Ishikawa (cell line): ENCODE measurements around the gene GDPD5.
A peak's percentile ranks its signal among the peaks of the same experiment; 100 is the strongest.

ENCODE experiments used
- CEBPB ChIP-seq: IDR thresholded peaks from 2 replicates; pipeline ENCODE4 v1.6.1; 2012
- CREB1 ChIP-seq: IDR thresholded peaks from 2 replicates; pipeline ENCODE4 v1.6.1; 2012; ENCODE audit warnings: low read depth
- EGR1 ChIP-seq: IDR thresholded peaks from 2 replicates; pipeline ENCODE4 v1.6.1; 2012
- EP300 ChIP-seq: IDR thresholded peaks from 2 replicates; pipeline ENCODE4 v1.6.1; 2012; ENCODE audit warnings: borderline replicate concordance
- FOXM1 ChIP-seq: IDR thresholded peaks from 2 replicates; pipeline ENCODE4 v1.6.1; 2012; ENCODE audit warnings: low read depth, borderline replicate concordance
- NFIC ChIP-seq: IDR thresholded peaks from 2 replicates; pipeline ENCODE4 v1.6.1; 2012
- RAD21 ChIP-seq: IDR thresholded peaks from 2 replicates; pipeline ENCODE4 v1.6.1; 2012; ENCODE audit warnings: low read depth
- TAF1 ChIP-seq: IDR thresholded peaks from 2 replicates; pipeline ENCODE4 v1.6.1; 2012; ENCODE audit warnings: low read depth, mild to moderate bottlenecking
- TCF12 ChIP-seq: IDR thresholded peaks from 2 replicates; pipeline ENCODE4 v1.6.1; 2012; ENCODE audit warnings: low read depth
- TEAD4 ChIP-seq: IDR thresholded peaks from 2 replicates; pipeline ENCODE4 v1.6.1; 2012
- YY1 ChIP-seq: IDR thresholded peaks from 2 replicates; pipeline ENCODE4 v1.6.1; 2012; ENCODE audit warnings: low read depth
- ZBTB7A ChIP-seq: IDR thresholded peaks from 2 replicates; pipeline ENCODE4 v1.6.1; 2012; ENCODE audit warnings: low read depth
- TF ChIP-seq, protein P1 (sequence below): IDR thresholded peaks from 2 replicates; pipeline ENCODE4 v1.6.1; 2012
- TF ChIP-seq, protein P2 (sequence below): IDR thresholded peaks from 2 replicates; pipeline ENCODE4 v1.6.1; 2012; ENCODE audit warnings: low read depth, mild to moderate bottlenecking
- TF ChIP-seq, protein P3 (sequence below): IDR thresholded peaks from 2 replicates; pipeline ENCODE4 v1.6.1; 2012

Gene GDPD5

DNA sequence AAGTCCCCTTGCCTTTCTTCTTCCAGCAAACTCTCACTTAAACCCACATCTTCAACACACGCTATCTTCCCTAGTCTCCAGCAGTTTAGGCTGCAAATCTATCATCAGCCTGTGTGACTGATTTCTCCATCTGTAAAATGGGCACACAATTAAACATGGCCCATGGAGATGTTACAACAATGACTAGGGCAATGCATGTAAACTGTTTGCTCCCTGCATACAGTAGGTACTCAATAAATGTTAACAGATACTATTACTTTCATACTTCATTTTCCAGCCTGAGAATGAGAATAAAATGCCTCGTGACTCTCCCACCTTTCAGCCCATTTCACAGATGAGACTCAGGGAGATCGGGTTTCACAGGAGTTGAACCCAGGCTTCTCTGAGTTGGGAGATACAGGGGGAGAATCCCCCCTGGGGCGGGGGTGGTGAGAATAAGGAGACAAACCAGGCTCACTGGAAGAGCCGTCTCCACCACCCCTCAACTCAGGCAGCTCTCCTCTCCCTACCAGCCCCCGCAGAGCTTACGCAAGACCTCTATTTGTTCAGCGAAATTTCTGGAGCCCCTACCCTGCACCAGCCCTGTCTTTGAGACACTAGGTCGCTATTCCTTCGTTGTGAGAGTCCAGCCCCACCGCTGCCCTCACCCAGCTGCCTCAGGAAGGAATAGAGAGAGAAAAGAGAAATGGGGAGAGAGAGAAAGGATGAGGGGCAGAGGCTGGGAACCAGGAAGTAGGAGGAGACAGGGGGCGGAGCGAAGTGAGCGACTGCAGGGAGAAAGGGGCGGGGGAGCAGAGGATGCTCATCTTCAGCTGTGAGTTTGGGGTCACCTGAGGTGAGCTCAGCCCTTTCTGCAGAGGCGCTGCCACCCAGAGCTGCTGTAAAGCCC lies 50.6 kb downstream of the GDPD5 start:
- TF ChIP-seq CEBPB (peak; percentile 83), NFIC (no peak)

DNA sequence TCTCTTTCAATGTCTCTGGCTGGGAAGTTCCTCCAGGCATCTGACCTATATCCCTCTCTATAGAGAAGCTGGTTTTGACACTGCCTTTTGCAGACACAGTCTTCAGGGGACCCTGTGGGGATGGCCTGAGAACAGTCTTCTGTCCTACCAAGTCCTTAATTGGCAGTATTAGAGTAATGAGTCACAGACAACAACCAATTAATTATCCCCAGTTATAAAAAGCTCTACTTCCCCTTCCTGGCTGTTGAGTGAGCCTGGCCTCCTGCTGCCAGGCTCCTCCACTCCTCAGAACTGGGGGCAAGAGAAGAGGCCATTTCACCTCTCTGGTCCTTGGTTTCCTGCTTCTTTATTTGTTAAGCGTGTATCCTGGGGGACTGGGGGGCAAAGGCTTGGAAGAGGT lies 51.5 kb downstream of the GDPD5 start:
- TF ChIP-seq, protein P1, sequence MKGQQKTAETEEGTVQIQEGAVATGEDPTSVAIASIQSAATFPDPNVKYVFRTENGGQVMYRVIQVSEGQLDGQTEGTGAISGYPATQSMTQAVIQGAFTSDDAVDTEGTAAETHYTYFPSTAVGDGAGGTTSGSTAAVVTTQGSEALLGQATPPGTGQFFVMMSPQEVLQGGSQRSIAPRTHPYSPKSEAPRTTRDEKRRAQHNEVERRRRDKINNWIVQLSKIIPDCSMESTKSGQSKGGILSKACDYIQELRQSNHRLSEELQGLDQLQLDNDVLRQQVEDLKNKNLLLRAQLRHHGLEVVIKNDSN: no peak
- TF ChIP-seq, protein P2, sequence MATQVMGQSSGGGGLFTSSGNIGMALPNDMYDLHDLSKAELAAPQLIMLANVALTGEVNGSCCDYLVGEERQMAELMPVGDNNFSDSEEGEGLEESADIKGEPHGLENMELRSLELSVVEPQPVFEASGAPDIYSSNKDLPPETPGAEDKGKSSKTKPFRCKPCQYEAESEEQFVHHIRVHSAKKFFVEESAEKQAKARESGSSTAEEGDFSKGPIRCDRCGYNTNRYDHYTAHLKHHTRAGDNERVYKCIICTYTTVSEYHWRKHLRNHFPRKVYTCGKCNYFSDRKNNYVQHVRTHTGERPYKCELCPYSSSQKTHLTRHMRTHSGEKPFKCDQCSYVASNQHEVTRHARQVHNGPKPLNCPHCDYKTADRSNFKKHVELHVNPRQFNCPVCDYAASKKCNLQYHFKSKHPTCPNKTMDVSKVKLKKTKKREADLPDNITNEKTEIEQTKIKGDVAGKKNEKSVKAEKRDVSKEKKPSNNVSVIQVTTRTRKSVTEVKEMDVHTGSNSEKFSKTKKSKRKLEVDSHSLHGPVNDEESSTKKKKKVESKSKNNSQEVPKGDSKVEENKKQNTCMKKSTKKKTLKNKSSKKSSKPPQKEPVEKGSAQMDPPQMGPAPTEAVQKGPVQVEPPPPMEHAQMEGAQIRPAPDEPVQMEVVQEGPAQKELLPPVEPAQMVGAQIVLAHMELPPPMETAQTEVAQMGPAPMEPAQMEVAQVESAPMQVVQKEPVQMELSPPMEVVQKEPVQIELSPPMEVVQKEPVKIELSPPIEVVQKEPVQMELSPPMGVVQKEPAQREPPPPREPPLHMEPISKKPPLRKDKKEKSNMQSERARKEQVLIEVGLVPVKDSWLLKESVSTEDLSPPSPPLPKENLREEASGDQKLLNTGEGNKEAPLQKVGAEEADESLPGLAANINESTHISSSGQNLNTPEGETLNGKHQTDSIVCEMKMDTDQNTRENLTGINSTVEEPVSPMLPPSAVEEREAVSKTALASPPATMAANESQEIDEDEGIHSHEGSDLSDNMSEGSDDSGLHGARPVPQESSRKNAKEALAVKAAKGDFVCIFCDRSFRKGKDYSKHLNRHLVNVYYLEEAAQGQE: no peak
- TF ChIP-seq TEAD4 (no peak), EP300 (no peak)

DNA sequence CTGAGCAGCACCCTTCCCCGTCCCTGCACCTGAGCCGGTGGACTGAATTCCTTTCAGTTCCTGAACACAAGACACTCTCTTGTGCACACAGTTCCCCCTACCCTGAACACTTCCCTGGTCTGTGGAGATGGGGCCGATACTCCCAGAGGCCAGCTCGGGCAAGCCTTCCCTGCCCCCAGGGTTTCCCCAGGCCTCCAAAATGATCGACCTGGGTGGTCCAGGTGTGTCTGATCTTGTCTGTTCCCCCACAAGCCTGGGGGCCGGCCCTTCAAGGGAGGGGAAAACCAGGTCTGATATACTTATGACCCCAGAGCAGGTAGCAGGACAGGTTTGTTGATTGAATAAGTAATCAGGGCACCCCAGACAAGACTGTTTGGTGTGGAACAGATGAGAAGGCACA lies 52.1 kb downstream of the GDPD5 start:
- TF ChIP-seq EGR1 (no peak), YY1 (no peak), NFIC (no peak), TEAD4 (no peak), FOXM1 (no peak), TCF12 (no peak), EP300 (no peak), CEBPB (no peak), ZBTB7A (no peak), CREB1 (no peak), RAD21 (no peak), TAF1 (no peak)
- TF ChIP-seq, protein P1: no peak
- TF ChIP-seq, protein P2: no peak
- TF ChIP-seq, protein P3, sequence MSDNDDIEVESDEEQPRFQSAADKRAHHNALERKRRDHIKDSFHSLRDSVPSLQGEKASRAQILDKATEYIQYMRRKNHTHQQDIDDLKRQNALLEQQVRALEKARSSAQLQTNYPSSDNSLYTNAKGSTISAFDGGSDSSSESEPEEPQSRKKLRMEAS: no peak

DNA sequence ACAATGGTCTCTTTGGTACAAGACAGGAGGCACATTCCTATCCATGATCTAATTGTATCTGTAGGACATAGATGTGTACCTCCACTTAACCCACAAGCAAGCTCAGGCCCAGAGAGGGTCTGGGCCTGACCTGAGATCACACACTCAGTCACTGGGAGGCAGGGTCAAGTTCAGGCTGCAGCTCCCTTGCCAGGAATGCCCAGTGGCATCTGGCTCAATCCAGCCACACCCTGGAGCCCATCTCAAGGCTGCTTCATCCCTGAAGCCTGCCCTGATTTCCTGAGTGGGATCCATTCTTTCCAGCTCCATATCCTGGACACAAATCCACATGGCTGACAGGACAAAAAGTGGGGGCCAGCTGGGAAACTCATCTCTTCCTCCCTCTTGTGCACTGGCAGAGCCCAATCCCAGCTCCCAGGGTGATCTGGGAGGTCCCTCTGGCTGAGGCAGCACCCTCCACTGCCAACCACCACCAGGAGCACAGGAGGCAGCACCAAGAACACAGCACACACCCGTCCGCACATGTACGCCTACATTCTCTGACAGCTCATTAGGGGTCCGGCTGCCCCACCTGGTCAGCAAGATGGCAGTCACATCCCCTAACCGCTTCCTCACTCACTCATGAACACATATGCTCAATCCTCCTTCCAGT lies 53.5 kb downstream of the GDPD5 start:
- TF ChIP-seq TAF1 (no peak), RAD21 (no peak), TEAD4 (0 out of 2 replicates have a peak, but pooled peaks have one; percentile 16), CEBPB (no peak), FOXM1 (no peak), YY1 (no peak), EGR1 (no peak), NFIC (no peak)

DNA sequence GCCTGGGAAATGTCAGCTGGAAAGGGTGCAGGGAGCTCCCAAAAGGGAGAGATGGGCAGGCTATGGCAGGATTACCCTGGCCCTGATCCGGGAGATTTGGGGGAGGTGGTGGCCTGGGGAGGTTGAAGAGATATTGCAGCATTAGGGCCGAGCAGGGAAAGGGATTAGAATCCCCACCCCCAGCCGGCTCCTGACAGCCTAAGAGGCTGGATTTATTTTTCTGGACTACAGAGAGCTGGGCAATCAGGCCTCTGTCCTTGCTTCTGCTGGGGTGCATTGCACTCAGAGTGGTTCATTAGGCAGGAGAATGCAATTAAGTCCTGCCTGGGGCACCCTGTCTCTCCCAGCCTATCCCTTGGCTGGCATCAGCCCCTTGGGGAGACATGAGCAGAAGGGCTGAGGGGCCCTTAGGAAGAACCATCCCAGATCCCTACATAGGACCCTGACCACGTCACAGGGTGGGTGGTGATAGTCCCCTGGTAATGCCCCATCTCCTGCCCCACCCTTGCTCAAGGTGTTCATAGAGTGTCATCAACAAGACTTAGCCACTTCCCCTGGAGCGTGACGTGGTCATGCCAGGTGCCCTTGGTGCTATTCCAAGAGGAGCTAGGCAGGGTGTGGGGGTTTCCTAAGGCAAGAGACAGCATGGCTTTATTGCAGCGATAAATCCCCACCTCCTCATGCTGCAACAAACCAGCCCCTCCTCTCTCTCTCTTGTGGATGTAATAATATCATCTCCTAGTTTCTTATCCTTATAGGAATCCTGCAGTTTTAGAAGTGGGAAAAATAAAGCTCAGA lies 54.4 kb downstream of the GDPD5 start:
- TF ChIP-seq CEBPB (no peak), NFIC (peak; percentile 45; the same call in 1 of the 2 replicates), TCF12 (peak; percentile 56)

DNA sequence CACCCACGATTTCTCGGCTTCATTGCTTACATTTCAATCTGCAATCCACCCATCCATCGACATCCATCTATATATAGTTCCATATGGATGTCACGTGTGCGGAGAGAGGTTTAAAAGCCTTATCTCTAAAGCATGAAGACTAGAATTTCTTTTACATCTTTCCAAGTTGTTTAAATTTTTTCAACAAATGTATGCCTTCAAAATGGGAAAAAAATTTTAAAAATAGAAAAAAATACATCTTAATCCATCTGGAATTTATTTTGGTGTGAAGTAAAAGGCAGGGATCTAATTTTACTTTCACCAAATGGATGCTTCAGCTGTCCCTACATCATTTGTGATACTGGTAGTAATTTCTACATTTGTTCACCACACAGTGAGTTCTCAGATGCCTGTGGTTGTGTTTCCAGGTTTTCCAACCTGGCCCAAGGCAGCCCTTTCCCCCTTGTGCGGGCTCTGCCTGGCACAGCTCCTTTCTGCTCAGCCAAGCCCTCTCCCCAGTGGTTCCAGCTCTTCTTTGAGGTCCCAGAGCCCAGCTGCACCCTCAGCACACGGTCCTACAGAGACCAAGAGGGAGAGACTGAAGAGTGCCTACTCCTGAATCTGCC lies 55.2 kb downstream of the GDPD5 start:
- TF ChIP-seq TEAD4: no peak
- TF ChIP-seq EP300: no peak
- TF ChIP-seq FOXM1: no peak
- TF ChIP-seq TAF1: no peak
- TF ChIP-seq ZBTB7A: no peak
